Neuronal stem cell (in vitro differentiated cells): ENCODE data around the gene DEDD2.

Experiments used
- DNase-seq: peaks from one replicate; pipeline ENCODE4 v3.0.0-alpha.2; 2013; ENCODE audit warnings: low spot score
- H2AFZ ChIP-seq: one replicate; pipeline ENCODE4 v1.6.1; 2013; ENCODE audit warnings: mild to moderate bottlenecking, low read length, inconsistent platforms
- H2AK5ac ChIP-seq: 2 replicates; pipeline ENCODE4 v1.6.1; 2013; ENCODE audit warnings: low read depth, mild to moderate bottlenecking, inconsistent platforms, low read length, moderate library complexity, mixed read lengths
- H2BK120ac ChIP-seq: 2 replicates; pipeline ENCODE4 v1.6.1; 2013; ENCODE audit warnings: low read depth, mild to moderate bottlenecking, inconsistent platforms, low read length, moderate library complexity, mixed read lengths
- H2BK12ac ChIP-seq: one replicate; pipeline ENCODE4 v1.6.1; 2013; ENCODE audit warnings: low read length, inconsistent platforms
- H2BK15ac ChIP-seq: 2 replicates; pipeline ENCODE4 v1.6.1; 2013; ENCODE audit warnings: mild to moderate bottlenecking, low read length, inconsistent platforms, mixed read lengths
- H2BK5ac ChIP-seq: one replicate; pipeline ENCODE4 v1.6.1; 2013; ENCODE audit warnings: inconsistent platforms, mild to moderate bottlenecking, low read length, moderate library complexity
- H3K14ac ChIP-seq: one replicate; pipeline ENCODE4 v1.6.1; 2013; ENCODE audit warnings: low read length, inconsistent platforms
- H3K18ac ChIP-seq: 2 replicates; pipeline ENCODE4 v1.6.1; 2013; ENCODE audit warnings: low read length, inconsistent platforms
- H3K23ac ChIP-seq: 2 replicates; pipeline ENCODE4 v1.6.1; 2013; ENCODE audit warnings: low read depth, mild to moderate bottlenecking, mixed read lengths, low read length, inconsistent platforms; ENCODE audit not compliant: poor library complexity
- H3K27ac ChIP-seq: replicated peaks from 3 replicates; pipeline ENCODE4 v1.5.1; 2013; ENCODE audit warnings: low read length, inconsistent platforms
- H3K27me3 ChIP-seq, 3 experiments: 2 replicates each; pipeline ENCODE4 v1.6.1; 2013; ENCODE audit warnings: low read length in 3 of 3, mild to moderate bottlenecking in 2 of 3, inconsistent platforms in 1 of 3, low read depth in 1 of 3, mixed read lengths in 1 of 3, moderate library complexity in 1 of 3; ENCODE audit not compliant: control insufficient read depth in 3 of 3, insufficient read depth in 3 of 3
- H3K36me3 ChIP-seq, 2 donors: replicated peaks in 1 of 2; 2 replicates each; pipeline ENCODE4 v1.6.1; 2013; ENCODE audit warnings: low read length in 2 of 2; ENCODE audit not compliant: control insufficient read depth in 2 of 2, insufficient read depth in 2 of 2
- H3K4ac ChIP-seq: 2 replicates; pipeline ENCODE4 v1.6.1; 2013; ENCODE audit warnings: inconsistent platforms, mild to moderate bottlenecking, low read length, moderate library complexity
- H3K4me1 ChIP-seq, 2 donors: 1 replicate in 1 of 2; 2 replicates in 1 of 2; pipeline ENCODE4 v1.6.1; 2013; ENCODE audit warnings: low read length in 2 of 2, low read depth in 1 of 2; ENCODE audit not compliant: control insufficient read depth in 2 of 2, insufficient read depth in 1 of 2
- H3K4me2 ChIP-seq: one replicate; pipeline ENCODE4 v1.6.1; 2013; ENCODE audit warnings: mild to moderate bottlenecking, low read length, inconsistent platforms; ENCODE audit not compliant: insufficient read depth, poor library complexity, severe bottlenecking
- H3K4me3 ChIP-seq, 2 donors: 2 replicates each; pipeline ENCODE4 v1.5.1; 2013; ENCODE audit warnings: low read length in 2 of 2, mild to moderate bottlenecking in 2 of 2, inconsistent platforms in 1 of 2, moderate library complexity in 1 of 2
- H3K79me1 ChIP-seq: one replicate; pipeline ENCODE4 v1.6.1; 2013; ENCODE audit warnings: low read depth, mild to moderate bottlenecking, inconsistent platforms, low read length, moderate library complexity
- H3K9ac ChIP-seq: one replicate; pipeline ENCODE4 v1.6.1; 2013; ENCODE audit warnings: mild to moderate bottlenecking, low read depth, low read length, inconsistent platforms; ENCODE audit not compliant: poor library complexity
- H3K9me3 ChIP-seq, 2 donors: replicated peaks in 1 of 2; 2 replicates each; pipeline versions ENCODE3 to v1.6.1; 2013; ENCODE audit warnings: low read length in 2 of 2, mild to moderate bottlenecking in 2 of 2, inconsistent platforms in 1 of 2, low read depth in 1 of 2, mixed read lengths in 1 of 2, moderate library complexity in 1 of 2; ENCODE audit not compliant: control insufficient read depth in 2 of 2, insufficient read depth in 1 of 2
- H4K8ac ChIP-seq: one replicate; pipeline ENCODE4 v1.6.1; 2013; ENCODE audit warnings: low read depth, mild to moderate bottlenecking, inconsistent platforms, low read length, moderate library complexity
- H4K91ac ChIP-seq: one replicate; pipeline ENCODE4 v1.6.1; 2013; ENCODE audit warnings: low read length, low read depth, mild to moderate bottlenecking, inconsistent platforms; ENCODE audit not compliant: poor library complexity
- WGBS, 2 donors: extraction: QIAGEN DNeasy Blood & Tissue Kit; methylation state at CpG; one replicate each; pipeline ENCODE4 v1.1.7; 2013; ENCODE audit warnings: missing lambda C conversion rate in 2 of 2, mixed read lengths in 1 of 2; ENCODE audit not compliant: insufficient read length in 2 of 2, insufficient replicate concordance in 1 of 2; ENCODE audit errors: extremely low coverage in 2 of 2; 5-methylcytosine and 5-hydroxymethylcytosine counted together

Gene DEDD2

GRCh38 chr19:42246922-42247639, 29.6 kb upstream of the DEDD2 start:
- no peak overlapping the region for H3K27ac ChIP-seq
- H2BK5ac ChIP-seq = peak overlapping the region; percentile 66
- no peak overlapping the region for H4K8ac ChIP-seq
- peaks cover 23 to 42% of the 10 kb centered on the region in 2 donors for H3K36me3 ChIP-seq
- no peak overlapping the region for H2BK12ac ChIP-seq
- no peak overlapping the region for H2BK15ac ChIP-seq
- H2AFZ ChIP-seq = no peak overlapping the region
- no peak for DNase-seq
- no peaks in the 10 kb centered on the region for H3K9me3 ChIP-seq
- no peak overlapping the region for H2BK120ac ChIP-seq
- H3K27me3 ChIP-seq = no peaks in the 10 kb centered on the region
- H3K23ac ChIP-seq = no peak overlapping the region
- no peak overlapping the region for H3K9ac ChIP-seq
- no peak overlapping the region for H2AK5ac ChIP-seq
- WGBS, 2 donors = no CpG with 5 or more reads among the region's 7 CpGs
- no peak overlapping the region for H3K14ac ChIP-seq
- peaks cover 29% of the 10 kb centered on the region for H3K79me1 ChIP-seq
- H3K4ac ChIP-seq = no peak overlapping the region
- H4K91ac ChIP-seq = no peak overlapping the region
- H3K18ac ChIP-seq = no peak overlapping the region
- peaks cover 7 to 13% of the 10 kb centered on the region in 2 donors for H3K4me1 ChIP-seq
- H3K4me3 ChIP-seq = no peak overlapping the region
- no peak overlapping the region for H3K4me2 ChIP-seq

- Histone ChIP-seq H2BK5ac (no peak overlapping the region), H3K4ac (no peak overlapping the region), H3K36me3 (peaks cover 23 to 36% of the 10 kb centered on the region in 2 donors), H2AK5ac (no peak overlapping the region), H3K27me3 (no peaks in the 10 kb centered on the region), H3K23ac (no peak overlapping the region), H3K4me3 (no peak overlapping the region), H2BK120ac (no peak overlapping the region), H3K4me1 (peaks cover 0 to 10% of the 10 kb centered on the region in 2 donors), H3K14ac (no peak overlapping the region), H2BK15ac (no peak overlapping the region), H3K9me3 (no peaks in the 10 kb centered on the region), H4K91ac (no peak overlapping the region), H2AFZ (no peak overlapping the region), H4K8ac (no peak overlapping the region), H3K9ac (no peak overlapping the region), H3K4me2 (no peak overlapping the region), H3K27ac (no peak overlapping the region), H3K79me1 (peaks cover 27% of the 10 kb centered on the region), H3K18ac (peak overlapping the region; percentile 9), H2BK12ac (no peak overlapping the region)
- DNase-seq = no peak
- no CpG with 5 or more reads among the region's 10 CpGs for WGBS, 2 donors
These were observed 28.9 kb upstream of the DEDD2 start for GRCh38 chr19:42246143-42246921.

- no CpG with 5 or more reads among the region's 10 CpGs for WGBS, 2 donors
- DNase-seq = no peak
- H2BK12ac ChIP-seq = no peak overlapping the region
- H3K36me3 ChIP-seq = peaks cover 19 to 36% of the 10 kb centered on the region in 2 donors
- peaks cover 20% of the 10 kb centered on the region for H3K79me1 ChIP-seq
- no peak overlapping the region for H4K91ac ChIP-seq
- peak overlapping the region; percentile 71 for H2AFZ ChIP-seq
- H2BK5ac ChIP-seq = no peak overlapping the region
- no peak overlapping the region for H2AK5ac ChIP-seq
- H3K18ac ChIP-seq = no peak overlapping the region
- no peak overlapping the region for H3K4me2 ChIP-seq
- no peak overlapping the region for H2BK120ac ChIP-seq
- H3K9me3 ChIP-seq = no peaks in the 10 kb centered on the region
- H3K14ac ChIP-seq = no peak overlapping the region
- no peak overlapping the region for H3K4ac ChIP-seq
- no peak overlapping the region for H2BK15ac ChIP-seq
- H4K8ac ChIP-seq = no peak overlapping the region
- H3K27me3 ChIP-seq = no peaks in the 10 kb centered on the region
- H3K4me1 ChIP-seq = peaks cover 0 to 8% of the 10 kb centered on the region in 2 donors
- no peak overlapping the region for H3K23ac ChIP-seq
- H3K4me3 ChIP-seq = no peak overlapping the region
- H3K27ac ChIP-seq = no peak overlapping the region
- no peak overlapping the region for H3K9ac ChIP-seq
These were observed 27.8 kb upstream of the DEDD2 start for GRCh38 chr19:42245231-42245630.
